B cell (primary cell): Measurements from ENCODE around the gene TRAPPC12. TPM values are rescaled to one million over a fixed set of nuclear protein-coding genes. Genes with fewer than 3 reads are reported as not detected.
"Not testable (repeated sequence)": the region's sequence is repeated elsewhere in the genome, so short reads cannot be mapped to it uniquely, and the experiment has no call there.

Source experiments
- ATAC-seq: fragments of 200-7000 bp; cut with Tn5 transposase; one replicate; pipeline ENCODE4 v1.10.0; 2021; ENCODE audit warnings: low read depth, mild to moderate bottlenecking, moderate number of reproducible peaks, moderate library complexity
- CTCF ChIA-PET: fragments of 350-600 bp; sonication (Branson Sonifier 250); formaldehyde crosslinking; loops from one replicate; lab custom pipeline; 2021; ENCODE audit warnings: antibody characterized with exemption, inconsistent platforms; lab: Charles Lee
- POLR2A ChIA-PET: fragments of 350-600 bp; sonication (Branson Sonifier 250); formaldehyde crosslinking; loops from one replicate; lab custom pipeline; 2021; ENCODE audit warnings: antibody characterized with exemption; lab: Charles Lee
- DNase-seq: peaks from one replicate; pipeline ENCODE4 v3.0.0; 2013
- H2AFZ ChIP-seq: 2 replicates; pipeline ENCODE4 v1.6.1; 2012; ENCODE audit warnings: mild to moderate bottlenecking, low read depth, low read length; ENCODE audit not compliant: insufficient read depth, poor library complexity, severe bottlenecking
- H3K27ac ChIP-seq, 2 donors: 1 replicate in 1 of 2; 2 replicates in 1 of 2; pipeline ENCODE4 v1.5.1; 2012 to 2013; ENCODE audit warnings: low read length in 2 of 2, mild to moderate bottlenecking in 2 of 2, moderate library complexity in 1 of 2
- H3K27me3 ChIP-seq, 4 experiments: fragments of 200-600 bp in 1 of 4; sonication (generic) in 1 of 4; replicated peaks in 1 of 4; 1 replicate in 2 of 4; 2 replicates in 2 of 4; pipeline versions ENCODE4 v1.6.1 to v1.7.0; 2013 to 2016; ENCODE audit warnings: low read length in 3 of 4, mild to moderate bottlenecking in 2 of 4, mixed read lengths in 1 of 4, moderate library complexity in 1 of 4; ENCODE audit not compliant: insufficient read depth in 4 of 4, control insufficient read depth in 3 of 4; ENCODE audit errors: control extremely low read depth in 1 of 4
- H3K36me3 ChIP-seq, 2 experiments: replicated peaks in 1 of 2; 1 replicate in 1 of 2; 2 replicates in 1 of 2; pipeline versions ENCODE4 v1.6.1 to v1.7.1; 2013; ENCODE audit warnings: low read length in 1 of 2; ENCODE audit not compliant: insufficient read depth in 2 of 2, control insufficient read depth in 1 of 2; ENCODE audit errors: control extremely low read depth in 1 of 2, extremely low read depth in 1 of 2
- H3K4me1 ChIP-seq, 2 donors: fragments of 200-600 bp in 1 of 2; sonication (generic) in 1 of 2; 1 replicate in 1 of 2; 2 replicates in 1 of 2; pipeline versions ENCODE4 v1.5.1 to v1.6.1; 2013 to 2017; ENCODE audit warnings: low read length in 2 of 2; ENCODE audit not compliant: control insufficient read depth in 2 of 2, insufficient read depth in 2 of 2
- H3K4me2 ChIP-seq: replicated peaks from 2 replicates; pipeline ENCODE3; 2012; ENCODE audit warnings: mild to moderate bottlenecking, low read depth, low read length; ENCODE audit not compliant: poor library complexity, severe bottlenecking
- H3K4me3 ChIP-seq, 5 experiments: fragments of 200-600 bp in 1 of 5; sonication (generic) in 1 of 5; 1 replicate in 3 of 5; 2 replicates in 2 of 5; pipeline versions ENCODE4 v1.5.1 to v1.7.0; 2011 to 2016; ENCODE audit warnings: low read length in 4 of 5, mild to moderate bottlenecking in 4 of 5, low read depth in 2 of 5, control low read depth in 1 of 5, moderate library complexity in 1 of 5; ENCODE audit not compliant: insufficient read depth in 1 of 5; ENCODE audit errors: control extremely low read depth in 1 of 5, extremely low read depth in 1 of 5
- H3K79me2 ChIP-seq: fragments of 200-600 bp; sonication (generic); one replicate; pipeline ENCODE4 v1.6.0; 2016; ENCODE audit warnings: low read length; ENCODE audit not compliant: control insufficient read depth, insufficient read depth
- H3K9ac ChIP-seq: fragments of 200-600 bp; sonication (generic); 2 replicates; pipeline ENCODE4 v1.6.1; 2017; ENCODE audit warnings: mild to moderate bottlenecking, low read length, moderate library complexity
- H3K9me3 ChIP-seq, 3 donors: one replicate each; pipeline versions ENCODE4 v1.6.1 to v1.7.1; 2013; ENCODE audit warnings: low read length in 2 of 3; ENCODE audit not compliant: control insufficient read depth in 2 of 3, insufficient read depth in 1 of 3; ENCODE audit errors: control extremely low read depth in 1 of 3
- H4K20me1 ChIP-seq: 2 replicates; pipeline ENCODE4 v1.6.0; 2012; ENCODE audit warnings: mild to moderate bottlenecking, low read length; ENCODE audit not compliant: insufficient read depth, control insufficient read depth, poor library complexity, severe bottlenecking
- H3K27ac Mint-ChIP-seq: one replicate; pipeline ENCODE4 v1.8.0; 2021; ENCODE audit warnings: mixed read lengths
- H3K27me3 Mint-ChIP-seq: one replicate; pipeline ENCODE4 v1.8.0; 2021; ENCODE audit warnings: mixed read lengths
- H3K4me1 Mint-ChIP-seq: one replicate; pipeline ENCODE4 v1.8.0; 2021; ENCODE audit warnings: mixed read lengths
- H3K4me3 Mint-ChIP-seq: one replicate; pipeline ENCODE4 v1.8.0; 2021; ENCODE audit warnings: mixed read lengths
- H3K9me3 Mint-ChIP-seq: one replicate; pipeline ENCODE4 v1.8.0; 2022; ENCODE audit warnings: mixed read lengths; ENCODE audit not compliant: insufficient read depth
- CTCF ChIP-seq: fragments of 200-600 bp; IDR thresholded peaks from one replicate; pipeline ENCODE4 v1.8.0; 2022; ENCODE audit warnings: antibody characterized with exemption, mild to moderate bottlenecking
- EZH2 ChIP-seq: IDR thresholded peaks from 2 replicates; pipeline ENCODE4 v1.6.1; 2012; ENCODE audit warnings: borderline replicate concordance, low read depth, mild to moderate bottlenecking, moderate library complexity, low read length; ENCODE audit not compliant: insufficient read depth, poor library complexity, severe bottlenecking
- WGBS: methylation state at CpG from one replicate; pipeline ENCODE4 v1.1.5; 2013; ENCODE audit warnings: missing lambda C conversion rate; ENCODE audit not compliant: insufficient coverage; 5-methylcytosine and 5-hydroxymethylcytosine counted together
- intact Hi-C: fragments of 100-400 bp; cut with micrococcal nuclease; formaldehyde crosslinking; loops from one replicate; pipeline ENCODE4 v1.10.0; 2022
- polyA plus RNA-seq: library from polyadenylated mRNA; depleted of rRNA; stranded (reverse); fragments of >200 nt; gene quantifications from 2 replicates; pipeline ENCODE4 v1.2.3, GENCODE V29; 2012
- total RNA-seq, 2 donors: library from RNA; stranded (reverse); fragments of 120-200 nt in 1 of 2; gene quantifications; 1 replicate in 1 of 2; 2 replicates in 1 of 2; pipeline versions ENCODE4 v1.2.3 to v1.2.4, GENCODE V29; 2013 to 2022

Gene TRAPPC12
- total and polyA plus RNA-seq, 2 donors (not counting 1 experiment from before 2014, with no cell fraction given), result 80.9 to 151 TPM

GRCh38 chr2:3512086-3512485 lies 132.6 kb downstream of the TRAPPC12 start:
- Histone ChIP-seq H3K4me1 (no peaks in the 10 kb centered on the region), H3K4me3 (no peak overlapping the region), H3K9me3 (peaks cover 0 to 11% (median 1%) of the 10 kb centered on the region in 3 donors), H2AFZ (no peak overlapping the region), H3K27me3 (no peaks in the 10 kb centered on the region), H3K79me2 (peaks cover 4% of the 10 kb centered on the region), H4K20me1 (no peaks in the 10 kb centered on the region), H3K27ac (no peak overlapping the region), H3K36me3 (peaks cover 0 to 38% of the 10 kb centered on the region in 2 experiments), H3K9ac (no peak overlapping the region), H3K4me2 (no peak overlapping the region)
- POLR2A ChIA-PET, result no interaction called here
- H3K4me3 Mint-ChIP-seq, result no peak overlapping the region
- H3K27me3 Mint-ChIP-seq, result no peaks in the 10 kb centered on the region
- DNase-seq (no peak), ATAC-seq (no peak)
- TF ChIP-seq EZH2 (no peak), CTCF (no peak)
- intact Hi-C loops, result no loop called here
- peaks cover 15% of the 10 kb centered on the region for H3K9me3 Mint-ChIP-seq
- H3K27ac Mint-ChIP-seq, result no peak overlapping the region
- WGBS, result 94% methylated on average over 2 of the region's 2 CpGs
- CTCF ChIA-PET, result interaction anchor here (1.0 kb wide), 1 partner anchor 89 kb away, joined by 3 read pairs; no protein-coding TSS in a partner anchor
- H3K4me1 Mint-ChIP-seq, result peaks cover 6% of the 10 kb centered on the region

GRCh38 chr2:3513026-3513810 lies 133.7 kb downstream of the TRAPPC12 start:
- Histone ChIP-seq H2AFZ (no peak overlapping the region), H3K4me2 (no peak overlapping the region), H3K4me3 (no peak overlapping the region), H3K27ac (no peak overlapping the region), H3K79me2 (peaks cover 10% of the 10 kb centered on the region), H3K4me1 (peaks cover 3 to 4% of the 10 kb centered on the region in 2 donors), H3K27me3 (no peaks in the 10 kb centered on the region), H3K36me3 (peaks cover 0 to 36% of the 10 kb centered on the region in 2 experiments), H4K20me1 (no peaks in the 10 kb centered on the region), H3K9ac (no peak overlapping the region), H3K9me3 (peaks cover 0 to 11% (median 1%) of the 10 kb centered on the region in 3 donors)
- intact Hi-C loops, result no loop called here
- ATAC-seq (no peak), DNase-seq (no peak)
- no CpG with 5 or more reads among the region's 3 CpGs for WGBS
- Mint-ChIP-seq H3K4me3 (no peak overlapping the region), H3K27ac (no peak overlapping the region), H3K4me1 (peaks cover 13% of the 10 kb centered on the region), H3K9me3 (peaks cover 15% of the 10 kb centered on the region), H3K27me3 (no peaks in the 10 kb centered on the region)
- CTCF ChIA-PET, result interaction anchor here (1.0 kb wide), 1 partner anchor 91 kb away, joined by 3 read pairs; no protein-coding TSS in a partner anchor
- TF ChIP-seq CTCF (no peak), EZH2 (no peak)
- POLR2A ChIA-PET, result no interaction called here

GRCh38 chr2:3515438-3515837 lies 135.9 kb downstream of the TRAPPC12 start:
- H3K27me3 ChIP-seq, CTCF ChIA-PET, H2AFZ ChIP-seq, H3K27me3 Mint-ChIP-seq, H3K27ac Mint-ChIP-seq, H3K4me3 ChIP-seq, H3K4me3 Mint-ChIP-seq, H3K4me2 ChIP-seq, POLR2A ChIA-PET, H4K20me1 ChIP-seq, H3K9me3 ChIP-seq, H3K9ac ChIP-seq, intact Hi-C loops, ATAC-seq, DNase-seq, H3K27ac ChIP-seq: not testable (repeated sequence)
- Mint-ChIP-seq H3K4me1 (peaks cover 21% of the 10 kb centered on the region), H3K9me3 (peaks cover 11% of the 10 kb centered on the region)
- no CpG with 5 or more reads among the region's 5 CpGs for WGBS
- Histone ChIP-seq H3K79me2 (peaks cover 22% of the 10 kb centered on the region), H3K36me3 (peaks cover 0 to 30% of the 10 kb centered on the region in 2 experiments), H3K4me1 (peaks cover 11% of the 10 kb centered on the region in 2 donors)
